ENCODE measurements around the gene LUC7L2.

GRCh38 chr7:139455789-139456188 lies 96.1 kb downstream of the LUC7L2 start:
- TF ChIP-seq CTCF (IDR thresholded peaks at IDR 0.05 in 2 of 3, conservative IDR thresholded peaks at IDR 0.05 in 1 of 3; ENCODE audit: control insufficient read depth in 2 of 3, extremely low read depth in 1 of 3, insufficient read depth in 1 of 3, low read depth in 3 of 3, low read length in 3 of 3) (no peak), RAD51 (IDR thresholded peaks at IDR 0.05) (no peak), BACH1 (IDR thresholded peaks at IDR 0.05; ENCODE audit: borderline replicate concordance) (no peak), FOXM1 (IDR thresholded peaks at IDR 0.05; ENCODE audit: low read depth, low read length) (no peak), EZH2 (IDR thresholded peaks at IDR 0.05; ENCODE audit: borderline replicate concordance, control insufficient read depth, low read depth, low read length) (no peak), MXI1 (IDR thresholded peaks at IDR 0.05; ENCODE audit: low read depth, low read length) (no peak), CBX5 (IDR thresholded peaks at IDR 0.05; ENCODE audit: low read depth) (no peak), RAD21 (IDR thresholded peaks at IDR 0.05; ENCODE audit: insufficient read depth, low read depth, low read length) (no peak), ETV6 (conservative IDR thresholded peaks at IDR 0.05 in 1 of 2, IDR thresholded peaks at IDR 0.05 in 1 of 2; ENCODE audit: borderline replicate concordance in 1 of 2, low read depth in 1 of 2) (no peak), HDGF (IDR thresholded peaks at IDR 0.05) (no peak), ZBED1 (IDR thresholded peaks at IDR 0.05; ENCODE audit: borderline replicate concordance) (no peak)
